Measurements from ENCODE around the gene SRGAP2B.
"Not testable (repeated sequence)": the region's sequence is repeated elsewhere in the genome, so short reads cannot be mapped to it uniquely, and the experiment has no call there.

Gene SRGAP2B

GRCh38 chr1:144971936-144972335 is 123.2 kb downstream of the SRGAP2B start:
- DNase-seq; CTCF ChIA-PET; H3K4me1 ChIP-seq (ENCODE audit: control extremely low read depth in 1 of 4, control insufficient read depth in 4 of 4, insufficient read depth in 4 of 4, low read length in 3 of 4); H3K27me3 ChIP-seq (replicated peaks in 2 of 5; ENCODE audit: control insufficient read depth in 4 of 5, insufficient read depth in 5 of 5, low read length in 4 of 5); H3K36me3 ChIP-seq (ENCODE audit: control insufficient read depth in 4 of 4, insufficient read depth in 4 of 4, low read length in 3 of 4); H3K4me3 ChIP-seq (ENCODE audit: control insufficient read depth in 1 of 7, extremely low read depth in 1 of 7, insufficient read depth in 4 of 7, low read depth in 2 of 7, low read length in 6 of 7); H3K9me3 ChIP-seq (ENCODE audit: control extremely low read depth in 1 of 5, control insufficient read depth in 4 of 5, insufficient read depth in 2 of 5, low read depth in 1 of 5, low read length in 4 of 5); POLR2A ChIA-PET; H3K27ac ChIP-seq (ENCODE audit: insufficient read depth in 1 of 2, low read depth in 1 of 2, low read length in 2 of 2, poor library complexity in 1 of 2, severe bottlenecking in 2 of 2): not testable (repeated sequence)
- WGBS (ENCODE audit: insufficient coverage) = no CpG with 5 or more reads among the region's 3 CpGs

GRCh38 chr1:144966488-144966887 is 128.6 kb downstream of the SRGAP2B start:
- CTCF ChIA-PET; H3K27ac ChIP-seq (ENCODE audit: insufficient read depth in 1 of 2, low read depth in 1 of 2, low read length in 2 of 2, poor library complexity in 1 of 2, severe bottlenecking in 2 of 2); H3K4me3 ChIP-seq (ENCODE audit: control insufficient read depth in 1 of 7, extremely low read depth in 1 of 7, insufficient read depth in 4 of 7, low read depth in 2 of 7, low read length in 6 of 7); H3K4me1 ChIP-seq (ENCODE audit: control extremely low read depth in 1 of 4, control insufficient read depth in 4 of 4, insufficient read depth in 4 of 4, low read length in 3 of 4); DNase-seq; H3K36me3 ChIP-seq (ENCODE audit: control insufficient read depth in 4 of 4, insufficient read depth in 4 of 4, low read length in 3 of 4); H3K27me3 ChIP-seq (replicated peaks in 2 of 5; ENCODE audit: control insufficient read depth in 4 of 5, insufficient read depth in 5 of 5, low read length in 4 of 5); H3K9me3 ChIP-seq (ENCODE audit: control extremely low read depth in 1 of 5, control insufficient read depth in 4 of 5, insufficient read depth in 2 of 5, low read depth in 1 of 5, low read length in 4 of 5); POLR2A ChIA-PET: not testable (repeated sequence)
- WGBS (ENCODE audit: insufficient coverage) = no CpG with 5 or more reads among the region's 3 CpGs

GRCh38 chr1:144964765-144965164 is 130.4 kb downstream of the SRGAP2B start:
- H3K36me3 ChIP-seq (ENCODE audit: control insufficient read depth in 4 of 4, insufficient read depth in 4 of 4, low read length in 3 of 4); POLR2A ChIA-PET; H3K9me3 ChIP-seq (ENCODE audit: control extremely low read depth in 1 of 5, control insufficient read depth in 4 of 5, insufficient read depth in 2 of 5, low read depth in 1 of 5, low read length in 4 of 5); H3K27me3 ChIP-seq (replicated peaks in 2 of 5; ENCODE audit: control insufficient read depth in 4 of 5, insufficient read depth in 5 of 5, low read length in 4 of 5); H3K4me3 ChIP-seq (ENCODE audit: control insufficient read depth in 1 of 7, extremely low read depth in 1 of 7, insufficient read depth in 4 of 7, low read depth in 2 of 7, low read length in 6 of 7); H3K4me1 ChIP-seq (ENCODE audit: control extremely low read depth in 1 of 4, control insufficient read depth in 4 of 4, insufficient read depth in 4 of 4, low read length in 3 of 4); CTCF ChIA-PET; H3K27ac ChIP-seq (ENCODE audit: insufficient read depth in 1 of 2, low read depth in 1 of 2, low read length in 2 of 2, poor library complexity in 1 of 2, severe bottlenecking in 2 of 2); DNase-seq: not testable (repeated sequence)
- no CpG with 5 or more reads among the region's 12 CpGs for WGBS (ENCODE audit: insufficient coverage)

- H3K27ac ChIP-seq (ENCODE audit: insufficient read depth in 1 of 2, low read depth in 1 of 2, low read length in 2 of 2, poor library complexity in 1 of 2, severe bottlenecking in 2 of 2); CTCF ChIA-PET; H3K4me1 ChIP-seq (ENCODE audit: control extremely low read depth in 1 of 4, control insufficient read depth in 4 of 4, insufficient read depth in 4 of 4, low read length in 3 of 4); H3K36me3 ChIP-seq (ENCODE audit: control insufficient read depth in 4 of 4, insufficient read depth in 4 of 4, low read length in 3 of 4); DNase-seq; H3K27me3 ChIP-seq (replicated peaks in 2 of 5; ENCODE audit: control insufficient read depth in 4 of 5, insufficient read depth in 5 of 5, low read length in 4 of 5); H3K9me3 ChIP-seq (ENCODE audit: control extremely low read depth in 1 of 5, control insufficient read depth in 4 of 5, insufficient read depth in 2 of 5, low read depth in 1 of 5, low read length in 4 of 5); H3K4me3 ChIP-seq (ENCODE audit: control insufficient read depth in 1 of 7, extremely low read depth in 1 of 7, insufficient read depth in 4 of 7, low read depth in 2 of 7, low read length in 6 of 7); POLR2A ChIA-PET: not testable (repeated sequence)
- no CpG with 5 or more reads among the region's 1 CpG for WGBS (ENCODE audit: insufficient coverage)
These were observed 130.9 kb downstream of the SRGAP2B start for GRCh38 chr1:144964186-144964585.

GRCh38 chr1:144963571-144963970 is 131.6 kb downstream of the SRGAP2B start:
- H3K27me3 ChIP-seq (replicated peaks in 2 of 5; ENCODE audit: control insufficient read depth in 4 of 5, insufficient read depth in 5 of 5, low read length in 4 of 5); H3K9me3 ChIP-seq (ENCODE audit: control extremely low read depth in 1 of 5, control insufficient read depth in 4 of 5, insufficient read depth in 2 of 5, low read depth in 1 of 5, low read length in 4 of 5); CTCF ChIA-PET; H3K36me3 ChIP-seq (ENCODE audit: control insufficient read depth in 4 of 4, insufficient read depth in 4 of 4, low read length in 3 of 4); H3K4me3 ChIP-seq (ENCODE audit: control insufficient read depth in 1 of 7, extremely low read depth in 1 of 7, insufficient read depth in 4 of 7, low read depth in 2 of 7, low read length in 6 of 7); POLR2A ChIA-PET; H3K4me1 ChIP-seq (ENCODE audit: control extremely low read depth in 1 of 4, control insufficient read depth in 4 of 4, insufficient read depth in 4 of 4, low read length in 3 of 4); DNase-seq; H3K27ac ChIP-seq (ENCODE audit: insufficient read depth in 1 of 2, low read depth in 1 of 2, low read length in 2 of 2, poor library complexity in 1 of 2, severe bottlenecking in 2 of 2): not testable (repeated sequence)
- no CpG with 5 or more reads among the region's 3 CpGs for WGBS (ENCODE audit: insufficient coverage)

- no CpG with 5 or more reads among the region's 9 CpGs for WGBS (ENCODE audit: insufficient coverage)
- H3K9me3 ChIP-seq (ENCODE audit: control extremely low read depth in 1 of 5, control insufficient read depth in 4 of 5, insufficient read depth in 2 of 5, low read depth in 1 of 5, low read length in 4 of 5); DNase-seq; H3K4me1 ChIP-seq (ENCODE audit: control extremely low read depth in 1 of 4, control insufficient read depth in 4 of 4, insufficient read depth in 4 of 4, low read length in 3 of 4); H3K27me3 ChIP-seq (replicated peaks in 2 of 5; ENCODE audit: control insufficient read depth in 4 of 5, insufficient read depth in 5 of 5, low read length in 4 of 5); H3K36me3 ChIP-seq (ENCODE audit: control insufficient read depth in 4 of 4, insufficient read depth in 4 of 4, low read length in 3 of 4); POLR2A ChIA-PET; H3K27ac ChIP-seq (ENCODE audit: insufficient read depth in 1 of 2, low read depth in 1 of 2, low read length in 2 of 2, poor library complexity in 1 of 2, severe bottlenecking in 2 of 2); CTCF ChIA-PET; H3K4me3 ChIP-seq (ENCODE audit: control insufficient read depth in 1 of 7, extremely low read depth in 1 of 7, insufficient read depth in 4 of 7, low read depth in 2 of 7, low read length in 6 of 7): not testable (repeated sequence)
These were observed 133.2 kb downstream of the SRGAP2B start for GRCh38 chr1:144961604-144962583.

- WGBS (ENCODE audit: insufficient coverage) = no CpG with 5 or more reads among the region's 4 CpGs
- H3K4me1 ChIP-seq (ENCODE audit: control extremely low read depth in 1 of 4, control insufficient read depth in 4 of 4, insufficient read depth in 4 of 4, low read length in 3 of 4); H3K27me3 ChIP-seq (replicated peaks in 2 of 5; ENCODE audit: control insufficient read depth in 4 of 5, insufficient read depth in 5 of 5, low read length in 4 of 5); H3K36me3 ChIP-seq (ENCODE audit: control insufficient read depth in 4 of 4, insufficient read depth in 4 of 4, low read length in 3 of 4); CTCF ChIA-PET; DNase-seq; H3K9me3 ChIP-seq (ENCODE audit: control extremely low read depth in 1 of 5, control insufficient read depth in 4 of 5, insufficient read depth in 2 of 5, low read depth in 1 of 5, low read length in 4 of 5); H3K27ac ChIP-seq (ENCODE audit: insufficient read depth in 1 of 2, low read depth in 1 of 2, low read length in 2 of 2, poor library complexity in 1 of 2, severe bottlenecking in 2 of 2); POLR2A ChIA-PET; H3K4me3 ChIP-seq (ENCODE audit: control insufficient read depth in 1 of 7, extremely low read depth in 1 of 7, insufficient read depth in 4 of 7, low read depth in 2 of 7, low read length in 6 of 7): not testable (repeated sequence)
These were observed 134.1 kb downstream of the SRGAP2B start for GRCh38 chr1:144960929-144961488.
